GM18870 (cell line): ENCODE measurements around the gene SCLT1.

Source experiments
- ATAC-seq: cut with Tn5 transposase; IDR thresholded peaks from one replicate; pipeline ENCODE4 v1.9.1; 2021; ENCODE audit warnings: moderate library complexity; ENCODE audit not compliant: unreplicated experiment

Gene SCLT1

GRCh38 chr4:128877934-128878333, 215.4 kb downstream of the SCLT1 start:
- ATAC-seq: no peak

GRCh38 chr4:128876200-128876599, 217.1 kb downstream of the SCLT1 start:
- ATAC-seq: no peak

GRCh38 chr4:128871948-128872347, 221.4 kb downstream of the SCLT1 start:
- ATAC-seq: no peak

- ATAC-seq: no peak
These were observed 223.4 kb downstream of the SCLT1 start for GRCh38 chr4:128869776-128870509.

GRCh38 chr4:128868758-128869157, 224.6 kb downstream of the SCLT1 start:
- ATAC-seq: no peak

GRCh38 chr4:128866691-128867090, 226.6 kb downstream of the SCLT1 start:
- no peak for ATAC-seq

- no peak for ATAC-seq
These were observed 227.1 kb downstream of the SCLT1 start for GRCh38 chr4:128866269-128866668.

GRCh38 chr4:128865132-128865531, 228.2 kb downstream of the SCLT1 start:
- no peak for ATAC-seq

GRCh38 chr4:128863312-128864075, 229.8 kb downstream of the SCLT1 start:
- ATAC-seq: no peak

- peak; percentile 36 for ATAC-seq
These were observed 230.6 kb downstream of the SCLT1 start for GRCh38 chr4:128862608-128863311.

- ATAC-seq: no peak
These were observed 231.4 kb downstream of the SCLT1 start for GRCh38 chr4:128861856-128862518.

GRCh38 chr4:128859887-128860677, 233.3 kb downstream of the SCLT1 start:
- ATAC-seq: peak; percentile 32

- no peak for ATAC-seq
These were observed 234.3 kb downstream of the SCLT1 start for GRCh38 chr4:128858879-128859671.

- ATAC-seq: no peak
These were observed 237.1 kb downstream of the SCLT1 start for GRCh38 chr4:128856246-128856645.

- no peak for ATAC-seq
These were observed 237.7 kb downstream of the SCLT1 start for GRCh38 chr4:128855621-128856020.

- ATAC-seq: peak; percentile 60
These were observed 238.9 kb downstream of the SCLT1 start for GRCh38 chr4:128854433-128854832.

GRCh38 chr4:128853741-128854140, 239.6 kb downstream of the SCLT1 start:
- ATAC-seq: no peak

GRCh38 chr4:128850252-128850651, 243.1 kb downstream of the SCLT1 start:
- no peak for ATAC-seq

- no peak for ATAC-seq
These were observed 244.9 kb downstream of the SCLT1 start for GRCh38 chr4:128848461-128848860.
